Stimulated activated CD4-positive, alpha-beta T cell treated with anti-CD3 and anti-CD28 coated beads, Interleukin-12 subunit alpha, Interleukin-12 subunit beta, amount 100 ng/mL, for 48 hours (primary cell): Measurements from ENCODE around the gene SIX1.

Experiments used
- DNase-seq, 3 donors: peaks; one replicate each; pipeline ENCODE4 v3.0.0-alpha.2; 2020; ENCODE audit warnings: low read depth in 2 of 3, low spot score in 1 of 3

Gene SIX1

DNA sequence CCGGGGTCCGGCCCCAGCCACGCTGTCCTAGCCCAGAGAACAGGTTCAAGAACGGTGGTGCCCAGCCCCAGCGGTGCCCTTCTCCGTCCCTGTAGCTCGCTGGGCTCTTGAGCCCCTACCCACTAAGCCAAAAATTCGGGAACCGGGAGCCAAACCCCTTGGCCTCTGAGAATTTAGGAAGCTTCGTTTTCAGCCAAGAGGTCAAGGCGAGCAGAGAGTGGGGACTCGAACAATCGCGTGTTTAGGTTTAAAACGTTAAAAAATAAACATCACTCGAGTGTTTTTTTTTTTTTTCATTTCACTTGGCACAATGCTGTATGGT, 6.2 kb downstream of the SIX1 start:
- DNase-seq = no peak

DNA sequence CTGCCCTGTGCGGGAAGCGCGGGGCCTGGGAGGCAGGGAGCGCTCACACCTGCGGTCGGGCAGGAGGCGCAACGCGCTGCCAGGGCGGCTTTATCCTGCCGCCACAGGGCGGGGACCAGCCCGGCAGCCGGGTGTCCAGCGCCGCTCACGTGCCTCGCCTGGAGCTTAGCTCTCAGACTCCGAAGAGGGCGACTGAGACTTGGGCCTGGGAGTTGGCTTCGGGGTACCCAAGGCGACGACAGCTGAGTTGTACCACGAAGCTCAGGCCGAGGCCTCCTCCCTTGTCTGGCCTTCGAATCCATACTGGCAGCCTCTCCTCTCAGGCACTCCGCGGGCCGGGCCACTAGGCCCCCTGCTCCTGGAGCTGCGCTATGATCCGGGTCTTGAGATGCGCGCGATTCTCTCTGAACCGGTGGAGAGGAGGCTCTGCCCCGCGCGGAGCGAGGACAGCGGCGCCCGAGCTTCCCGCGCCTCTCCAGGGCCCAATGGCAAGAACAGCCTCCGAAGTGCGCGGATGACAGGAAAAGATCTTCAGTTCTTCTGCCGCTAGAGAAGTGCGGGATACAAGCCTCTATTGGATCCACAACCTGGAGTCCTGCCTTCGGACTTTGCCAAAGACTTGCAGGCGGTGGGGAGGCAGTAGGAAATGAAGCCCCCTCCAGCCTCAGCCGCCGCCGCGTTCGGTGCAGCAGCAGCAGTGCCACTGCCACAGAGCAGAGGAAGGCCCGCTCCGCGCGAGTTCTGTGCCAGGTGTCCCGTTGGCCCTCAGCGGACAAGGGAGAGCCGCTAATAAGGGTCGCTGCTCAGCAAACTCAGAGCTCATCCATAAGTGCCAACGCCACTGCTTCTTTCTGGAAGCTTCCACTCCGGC, 6.8 kb downstream of the SIX1 start:
- no peak for DNase-seq

DNA sequence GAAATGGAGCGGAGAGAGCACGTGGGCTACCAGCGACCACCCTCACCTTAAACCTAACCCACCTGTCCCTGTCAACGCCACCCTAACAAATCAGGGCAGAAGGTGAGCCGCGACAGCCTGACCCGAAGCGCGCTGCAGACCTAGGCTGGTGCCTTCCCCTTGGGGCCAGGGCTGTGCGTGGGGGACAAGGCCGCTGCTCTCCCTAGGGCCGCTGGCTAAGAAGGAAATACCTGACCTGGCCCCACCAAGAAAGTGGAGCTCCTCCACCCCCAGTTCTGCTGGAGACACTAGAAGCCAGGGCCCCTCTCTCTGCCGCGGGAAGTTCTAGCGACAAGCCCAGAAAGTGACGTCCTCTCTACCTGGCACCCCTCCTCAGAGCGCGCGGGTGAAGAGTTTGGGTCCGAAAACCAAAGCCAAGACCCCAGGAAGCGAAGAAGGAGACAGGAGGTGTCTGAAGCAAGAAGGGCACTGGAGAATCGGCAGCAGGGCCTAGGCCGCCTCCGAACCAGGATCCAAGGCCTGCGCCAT, 7.5 kb downstream of the SIX1 start:
- no peak for DNase-seq

DNA sequence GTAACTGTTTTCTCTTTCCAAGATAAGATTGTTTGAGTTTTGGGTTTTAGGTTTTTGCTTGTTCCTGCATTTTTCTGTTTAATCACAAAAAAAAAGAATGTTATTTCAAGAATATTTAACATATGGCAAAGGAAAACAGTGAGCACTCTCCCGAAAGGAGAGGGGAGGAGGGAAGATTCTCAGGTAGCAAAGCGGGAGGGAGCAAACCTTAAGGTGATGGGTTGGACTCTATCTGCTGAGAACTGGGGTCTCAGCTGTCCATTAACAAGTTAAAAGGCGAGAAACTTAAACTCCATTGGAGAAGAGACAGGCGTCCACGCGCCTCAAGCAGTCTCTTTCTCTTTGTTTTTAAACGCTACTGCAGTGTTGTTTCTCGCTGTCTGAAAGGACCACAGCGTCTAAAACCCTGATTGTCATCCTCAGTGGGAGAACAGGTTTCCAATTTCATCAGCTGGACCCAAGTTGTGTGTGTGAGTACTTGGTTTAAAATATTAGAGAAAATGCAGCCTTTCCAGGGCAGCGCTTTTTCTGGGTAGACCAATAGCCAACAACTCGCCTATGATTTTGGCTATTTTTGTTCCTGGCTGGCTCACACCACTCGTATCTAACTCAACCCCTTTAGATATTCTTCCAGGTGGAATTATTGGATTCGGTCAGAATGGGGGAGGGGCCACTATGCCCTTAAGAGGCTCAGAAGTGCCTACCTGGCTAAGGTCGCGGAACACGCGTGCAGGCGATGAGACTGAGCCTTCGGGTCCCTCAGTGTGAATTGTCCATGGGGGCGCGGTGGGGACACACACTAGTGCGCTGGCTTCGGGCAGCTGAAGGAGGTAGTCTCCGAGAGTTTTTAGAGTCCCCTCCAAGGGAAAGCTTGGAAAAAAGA, 8.2 kb downstream of the SIX1 start:
- no peak for DNase-seq

DNA sequence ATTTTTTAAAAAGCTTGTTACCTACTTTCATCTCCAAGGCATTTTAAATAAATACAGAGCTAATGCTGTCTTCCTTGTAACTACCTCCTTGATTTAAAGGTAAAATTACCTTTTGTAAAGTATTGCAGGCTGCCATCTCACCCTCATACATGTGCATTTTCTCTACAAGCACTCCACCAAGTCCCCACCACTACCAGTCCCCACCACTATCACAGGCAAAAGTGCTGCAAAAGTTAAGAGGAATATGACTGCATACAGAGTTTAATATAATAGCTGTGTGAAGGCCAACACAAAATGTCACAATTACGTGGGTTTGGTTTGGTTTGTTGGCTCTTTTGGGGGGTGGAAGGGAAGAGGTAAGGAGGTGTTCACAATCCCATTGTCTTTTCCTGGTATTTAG, 9.6 kb downstream of the SIX1 start:
- DNase-seq = no peak

DNA sequence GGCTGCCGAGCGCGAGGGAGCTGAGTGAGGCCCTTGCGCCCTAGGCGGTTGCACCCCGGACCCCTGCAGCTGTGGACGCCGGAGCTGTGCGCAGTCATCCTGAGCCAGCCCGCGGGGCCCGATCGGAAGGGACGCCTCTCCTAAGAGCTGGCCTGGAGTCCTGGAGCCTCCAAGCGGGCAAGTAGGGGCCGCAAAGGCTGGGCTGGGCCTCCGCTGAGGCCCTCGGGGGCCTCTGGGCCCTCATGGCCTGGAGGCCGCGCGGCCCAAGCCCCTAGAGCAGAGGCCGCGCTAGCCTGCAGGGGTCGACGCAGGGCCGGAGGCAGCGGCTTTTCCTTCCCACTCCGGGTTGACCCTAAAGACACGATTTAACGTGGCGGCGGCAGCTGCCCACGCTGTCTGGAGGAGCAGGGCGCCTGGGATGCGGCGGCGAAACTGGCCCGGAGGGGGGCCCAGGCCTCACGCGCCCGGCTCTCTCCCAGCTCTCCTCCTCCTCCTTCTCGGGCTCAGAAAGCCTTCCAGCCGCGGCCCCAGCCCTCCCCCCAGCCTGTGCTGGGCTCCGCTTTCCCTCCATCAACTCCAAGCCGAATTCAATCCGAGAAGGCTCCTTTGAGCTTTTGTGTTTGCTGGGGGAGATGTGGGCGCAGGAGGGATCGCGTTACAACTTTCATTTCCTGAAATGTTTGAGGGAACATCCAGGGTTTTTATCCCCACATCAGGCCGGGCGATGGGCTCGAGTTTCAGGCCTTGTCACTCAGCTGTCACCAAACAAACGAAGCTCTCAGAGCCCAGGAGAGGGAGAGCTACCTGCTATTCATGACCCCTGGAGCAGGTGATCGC, 11.6 kb downstream of the SIX1 start:
- DNase-seq = no peak

DNA sequence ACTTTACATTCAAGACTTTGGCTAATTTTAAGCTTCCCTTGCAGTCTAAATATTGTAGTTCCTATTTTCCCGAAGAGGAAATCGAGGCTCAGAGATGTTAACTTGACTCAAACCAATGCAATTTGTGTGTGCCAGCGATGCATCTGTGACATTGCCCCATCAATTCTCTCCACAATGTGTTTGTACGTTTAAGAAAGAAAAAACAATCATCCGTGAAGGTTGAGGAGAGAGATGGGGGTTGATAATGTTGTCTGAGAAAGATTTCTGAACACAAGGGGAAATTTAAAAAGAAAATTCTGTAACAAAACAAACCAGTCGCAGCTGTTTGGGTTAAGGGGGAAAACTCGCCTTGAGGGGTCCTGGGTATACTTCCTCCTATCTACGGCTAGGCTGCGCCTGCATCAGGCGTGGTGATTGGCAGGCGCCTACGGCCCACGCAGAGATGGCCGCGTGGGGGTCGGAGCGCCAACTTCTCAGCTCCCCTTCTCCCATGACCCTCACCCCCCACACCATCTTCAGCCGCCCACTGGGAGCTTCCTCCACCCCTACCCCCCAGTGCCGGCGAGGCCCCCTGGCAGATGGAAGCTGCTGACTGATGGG, 12.3 kb downstream of the SIX1 start:
- no peak for DNase-seq

DNA sequence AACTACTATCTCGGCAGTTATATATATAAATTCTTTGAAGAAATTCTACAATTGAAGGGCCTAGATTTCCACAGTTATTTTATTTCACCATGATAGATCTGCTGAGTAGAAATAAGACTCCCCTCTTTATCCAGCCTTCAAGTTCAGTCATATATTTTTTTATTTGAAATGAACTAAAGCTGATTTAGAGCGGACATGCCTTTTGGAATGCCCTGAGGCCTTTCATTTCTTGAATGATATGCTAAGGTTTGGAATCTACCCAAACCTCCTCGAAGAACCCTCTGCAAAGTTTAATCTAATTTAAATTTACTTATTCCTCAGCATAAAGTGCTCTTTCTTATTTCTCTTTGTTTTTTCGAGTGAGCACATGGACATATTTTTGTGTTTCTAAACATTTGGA, 15.1 kb downstream of the SIX1 start:
- no peak for DNase-seq

DNA sequence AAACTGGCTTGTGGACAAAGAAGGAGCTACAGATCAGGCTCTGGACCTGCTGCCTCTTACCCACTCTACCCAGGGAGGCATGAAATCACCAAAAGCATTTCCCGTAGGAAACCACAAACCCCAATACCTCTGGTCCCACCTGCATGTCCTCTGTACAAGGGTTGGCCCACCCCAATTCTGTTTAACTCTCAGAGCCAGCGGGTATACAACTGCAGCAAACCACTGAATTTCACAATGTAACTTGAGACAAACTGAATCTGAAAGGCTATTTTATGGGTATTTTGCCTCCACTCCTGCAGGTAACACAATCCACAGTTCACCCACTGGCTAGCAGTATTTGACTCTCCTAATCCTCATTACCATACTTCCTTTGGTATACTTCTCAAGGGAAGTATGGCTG, 16.5 kb downstream of the SIX1 start:
- no peak for DNase-seq

DNA sequence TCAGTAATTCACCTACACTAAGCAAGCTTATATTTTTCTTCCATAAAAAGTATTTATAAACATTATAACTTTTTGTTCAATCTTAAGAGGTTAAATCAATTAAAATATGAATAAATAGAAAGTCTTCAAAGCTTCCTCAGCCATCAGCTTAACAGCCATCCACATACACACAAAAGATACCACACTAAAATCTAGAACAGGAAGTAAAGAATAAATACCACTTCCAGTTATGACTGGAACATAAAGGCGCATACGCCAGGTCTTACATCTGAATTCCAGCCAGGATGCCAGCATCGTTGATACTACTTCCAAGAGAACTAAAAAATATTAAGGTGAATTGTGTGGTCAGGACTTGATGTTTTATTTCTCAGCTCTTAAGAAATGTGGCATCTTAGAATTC, 17.0 kb downstream of the SIX1 start:
- no peak for DNase-seq

DNA sequence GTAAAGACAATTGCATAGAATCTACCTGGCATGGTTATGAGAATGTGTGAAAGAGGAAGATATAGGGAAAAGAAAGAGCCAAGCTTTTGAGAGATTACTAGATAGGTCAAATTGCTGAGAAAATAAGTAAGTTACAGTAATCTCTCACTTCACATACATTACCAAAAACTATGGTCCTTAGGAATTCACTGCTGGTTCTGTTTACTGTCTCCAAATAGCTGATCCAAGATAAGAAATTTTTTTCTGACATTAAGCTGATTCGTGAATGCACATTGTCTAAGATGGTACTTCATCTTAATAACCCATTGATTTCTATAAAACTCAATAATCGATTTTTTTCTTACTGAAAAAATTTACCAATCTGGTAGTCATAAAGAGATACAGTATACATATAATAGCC, 17.4 kb downstream of the SIX1 start:
- no peak for DNase-seq

DNA sequence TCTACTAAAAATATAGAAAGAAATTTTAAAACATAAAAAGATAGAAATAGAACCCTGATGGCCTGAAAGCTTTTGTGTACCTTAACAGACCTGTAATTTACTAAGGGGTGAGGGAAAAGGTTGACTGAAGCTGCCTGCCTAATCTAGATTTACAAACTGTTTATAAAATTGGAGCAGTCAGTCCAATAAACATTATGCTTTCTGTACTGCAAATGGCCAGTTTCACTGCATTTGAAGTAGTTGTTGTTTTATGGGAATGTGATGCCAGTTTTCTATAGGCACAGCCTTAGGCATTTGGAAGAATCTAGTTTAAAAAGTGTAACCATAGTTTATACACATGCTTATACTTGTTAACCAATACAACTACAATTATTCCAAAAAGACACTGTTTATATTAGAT, 19.1 kb downstream of the SIX1 start:
- DNase-seq = no peak

DNA sequence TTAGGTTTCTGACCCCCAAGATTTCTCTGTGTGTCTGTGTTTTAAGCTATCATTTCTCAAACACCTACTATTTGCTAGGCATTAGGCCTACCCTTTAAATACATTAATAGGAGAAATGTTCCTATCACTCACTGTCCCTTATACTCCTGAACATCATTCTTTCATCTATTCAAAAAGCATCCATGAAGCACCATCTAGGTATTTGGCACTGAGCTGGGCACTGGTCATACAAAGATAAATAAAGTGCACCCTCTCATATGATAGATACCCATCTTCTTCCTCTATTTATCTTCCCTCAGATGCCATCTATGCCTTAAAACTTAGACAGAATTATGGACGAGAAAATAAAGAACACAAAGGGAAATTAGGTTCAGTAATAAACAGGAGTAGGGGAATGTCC, 20.4 kb downstream of the SIX1 start:
- DNase-seq = no peak

DNA sequence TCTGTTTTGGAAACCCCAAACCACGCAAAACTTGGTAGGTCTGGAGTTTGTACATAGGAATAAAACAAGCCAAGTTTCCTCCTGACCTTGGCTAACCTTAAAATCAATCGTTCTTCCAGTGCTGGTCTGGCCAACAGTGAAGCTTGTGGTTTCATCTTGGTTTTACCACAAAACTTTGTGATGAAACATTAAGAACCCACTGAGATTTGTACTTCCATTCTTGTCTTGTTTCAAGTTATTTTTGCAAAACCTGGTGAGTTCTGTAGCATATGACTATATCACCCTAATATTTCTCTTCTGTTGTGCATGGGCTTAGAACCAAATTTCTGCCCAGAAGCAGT, 26.4 kb downstream of the SIX1 start:
- DNase-seq = no peak

DNA sequence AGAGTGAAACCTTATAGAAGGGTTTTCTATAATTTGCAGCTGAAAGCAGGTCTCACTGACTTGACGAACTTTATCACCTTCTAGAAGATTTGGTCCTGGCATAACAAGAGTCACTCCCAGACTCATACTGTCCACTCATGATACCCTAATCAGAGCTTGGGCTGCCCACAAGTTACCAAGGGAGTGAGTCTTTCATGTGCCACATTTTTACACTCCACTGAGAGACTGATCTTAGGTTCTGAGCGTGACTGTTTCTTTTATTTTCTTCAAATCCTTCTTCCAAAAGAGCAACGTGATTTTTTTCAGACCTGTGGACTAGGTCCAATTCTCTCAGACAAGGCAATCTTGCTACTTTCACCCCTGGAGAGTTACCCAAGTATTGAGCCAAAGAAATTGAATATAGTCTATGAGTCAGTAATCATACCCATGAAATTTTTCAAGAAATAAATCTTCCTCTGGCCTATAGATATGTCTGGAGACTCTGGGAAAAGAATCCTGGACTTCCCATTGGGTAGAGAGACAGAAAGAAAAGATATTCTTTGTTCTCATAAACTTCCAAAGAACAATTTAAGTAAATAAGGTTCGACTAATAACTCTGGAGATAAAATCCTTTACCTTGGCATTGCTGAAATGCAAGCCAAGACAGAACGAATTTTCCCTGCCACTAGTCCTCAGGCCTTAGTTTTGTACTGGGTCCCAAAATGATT, 26.9 kb downstream of the SIX1 start:
- no peak for DNase-seq

DNA sequence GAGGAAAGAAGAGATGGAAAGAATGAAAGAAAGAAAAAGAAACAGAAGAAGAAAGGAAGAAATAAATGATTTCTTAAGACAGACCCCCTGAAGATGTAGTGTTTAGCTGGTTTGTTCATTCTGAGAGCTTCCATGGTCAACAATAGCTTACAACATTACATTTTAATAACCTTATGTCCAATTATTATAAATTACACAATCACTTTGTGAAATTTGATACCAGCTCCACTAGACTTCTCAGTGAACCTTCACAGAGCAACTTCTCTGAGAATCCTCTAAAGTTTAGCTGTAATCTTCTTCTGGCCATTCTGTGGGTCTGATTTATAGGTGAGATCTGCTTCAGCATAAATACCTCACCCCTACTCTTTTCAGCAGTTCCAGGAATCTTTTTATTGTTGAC, 27.9 kb downstream of the SIX1 start:
- no peak for DNase-seq

DNA sequence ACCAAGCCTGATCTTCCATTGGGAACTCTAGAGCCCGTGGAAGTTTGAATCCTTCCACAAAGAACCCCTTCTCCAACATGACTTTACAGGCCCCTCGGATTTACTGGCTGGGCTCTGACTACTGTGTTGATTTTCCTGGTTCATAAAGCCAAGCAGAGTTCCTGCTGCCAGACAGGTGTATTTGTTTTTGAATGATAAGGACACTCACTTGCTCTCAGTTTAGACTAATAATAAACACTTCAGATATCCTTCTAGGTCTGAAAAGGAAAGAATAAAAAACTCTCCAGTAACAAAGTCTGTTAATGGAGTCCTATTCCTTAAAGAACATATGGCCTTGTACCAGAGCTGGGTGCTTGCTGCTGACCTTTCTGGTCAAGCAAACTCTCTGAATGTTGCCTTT, 31.0 kb downstream of the SIX1 start:
- DNase-seq = no peak

DNA sequence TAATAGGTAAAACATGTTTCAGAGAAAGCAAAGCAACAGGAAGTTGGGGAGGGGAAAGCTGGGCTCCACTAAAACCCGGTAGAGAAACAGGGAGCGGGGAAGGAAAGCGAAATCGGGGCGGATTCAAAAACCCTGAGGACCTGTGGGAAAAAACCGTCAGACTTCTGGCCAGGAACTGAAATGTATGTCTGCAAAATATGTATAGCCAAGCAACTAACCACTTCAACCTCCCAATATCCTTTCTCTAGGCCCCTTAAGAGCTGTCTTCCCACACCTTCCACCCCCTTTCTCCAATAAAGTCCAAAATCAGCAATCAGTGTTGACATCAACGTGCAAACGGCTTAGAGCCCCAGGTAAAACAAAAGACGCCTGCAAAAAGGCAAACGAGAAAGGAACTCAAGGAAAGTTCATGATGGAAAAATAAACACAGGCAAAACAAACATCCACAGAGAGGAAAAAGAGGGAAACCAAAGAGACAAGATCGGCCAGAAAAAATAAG, 32.8 kb downstream of the SIX1 start:
- DNase-seq = no peak

DNA sequence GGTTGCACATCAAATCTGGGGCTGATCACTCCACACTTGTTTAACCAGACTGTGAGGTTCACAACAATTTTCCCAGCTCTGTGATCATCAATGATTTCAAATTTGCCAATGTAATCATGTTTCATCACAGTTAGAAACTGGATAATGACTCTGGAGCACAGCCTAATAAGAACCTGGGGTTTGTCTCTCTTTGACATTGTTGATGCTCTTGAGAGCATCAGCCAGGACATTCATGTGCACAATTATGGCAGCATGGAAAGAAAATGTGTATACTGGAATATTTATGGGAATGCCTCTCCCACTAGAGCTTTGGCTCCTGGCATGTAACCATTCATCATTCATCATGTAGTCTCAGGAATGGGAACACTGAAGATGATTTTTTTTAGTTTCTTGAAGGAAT, 47.0 kb downstream of the SIX1 start:
- DNase-seq = no peak

DNA sequence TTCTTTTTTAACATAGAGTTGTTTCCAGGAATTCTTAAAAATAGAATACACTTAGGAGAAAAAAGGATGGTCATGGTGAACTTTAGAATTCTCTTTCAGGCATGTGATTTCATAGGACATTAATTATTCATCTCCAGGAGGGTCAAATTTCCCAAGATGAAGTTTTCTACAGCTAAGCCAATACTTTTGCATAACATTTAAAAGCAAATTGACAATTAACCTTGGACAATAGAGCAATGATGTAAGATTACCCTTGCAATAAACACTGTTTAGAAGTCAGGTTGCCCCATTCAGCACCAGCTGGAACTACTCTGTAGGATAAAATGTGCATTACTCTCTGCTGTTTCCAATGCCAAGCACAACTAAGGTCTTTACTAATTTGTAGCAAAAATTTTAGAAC, 49.5 kb downstream of the SIX1 start:
- DNase-seq = no peak
